ENCODE data around the gene GSTA3.
"Not testable (repeated sequence)": the region's sequence is repeated elsewhere in the genome, so short reads cannot be mapped to it uniquely, and the experiment has no call there.

Gene GSTA3

GRCh38 chr6:52925042-52925441 is 15.5 kb upstream of the GSTA3 start:
- TF ChIP-seq CTCF (IDR thresholded peaks at IDR 0.05; ENCODE audit: low read depth, low read length, missing control alignments): no peak
- H3K4me3 ChIP-seq (ENCODE audit: low read depth, low read length): no peak overlapping the region
- no peak for DNase-seq (ENCODE audit: low read depth)

GRCh38 chr6:52923689-52924088 is 14.2 kb upstream of the GSTA3 start:
- H3K4me3 ChIP-seq (ENCODE audit: low read depth, low read length); DNase-seq (ENCODE audit: low read depth): not testable (repeated sequence)

- TF ChIP-seq CTCF (IDR thresholded peaks at IDR 0.05; ENCODE audit: low read depth, low read length, missing control alignments): no peak
- DNase-seq (ENCODE audit: low read depth): no peak
- H3K4me3 ChIP-seq (ENCODE audit: low read depth, low read length): no peak overlapping the region
Measured at GRCh38 chr6:52922161-52922560, 12.7 kb upstream of the GSTA3 start.

GRCh38 chr6:52921743-52922142 is 12.2 kb upstream of the GSTA3 start:
- no peak overlapping the region for H3K4me3 ChIP-seq (ENCODE audit: low read depth, low read length)
- DNase-seq (ENCODE audit: low read depth): no peak
- no peak for TF ChIP-seq CTCF (IDR thresholded peaks at IDR 0.05; ENCODE audit: low read depth, low read length, missing control alignments)

- DNase-seq (ENCODE audit: low read depth); H3K4me3 ChIP-seq (ENCODE audit: low read depth, low read length): not testable (repeated sequence)
Measured at GRCh38 chr6:52919511-52919910, 10.0 kb upstream of the GSTA3 start.

- not testable (repeated sequence) for H3K4me3 ChIP-seq (ENCODE audit: low read depth, low read length); DNase-seq (ENCODE audit: low read depth)
Measured at GRCh38 chr6:52918771-52919170, 9.3 kb upstream of the GSTA3 start.

GRCh38 chr6:52918027-52918686 is 8.7 kb upstream of the GSTA3 start:
- not testable (repeated sequence) for DNase-seq (ENCODE audit: low read depth); H3K4me3 ChIP-seq (ENCODE audit: low read depth, low read length)

- DNase-seq (ENCODE audit: low read depth): no peak
- TF ChIP-seq CTCF (IDR thresholded peaks at IDR 0.05; ENCODE audit: low read depth, low read length, missing control alignments): no peak
- no peak overlapping the region for H3K4me3 ChIP-seq (ENCODE audit: low read depth, low read length)
Measured at GRCh38 chr6:52914516-52914915, 5.0 kb upstream of the GSTA3 start.

GRCh38 chr6:52910091-52910490 is 593 bp upstream of the GSTA3 start:
- no peak for DNase-seq (ENCODE audit: low read depth)
- no peak overlapping the region for H3K4me3 ChIP-seq (ENCODE audit: low read depth, low read length)
- no peak for TF ChIP-seq CTCF (IDR thresholded peaks at IDR 0.05; ENCODE audit: low read depth, low read length, missing control alignments)

All from GM12864 (cell line).